ENCODE data around the gene PARP6.

Gene PARP6

GRCh38 chr15:72302955-72303354 lies 30.6 kb upstream of the PARP6 start:
- no peak for DNase-seq (ENCODE audit: low read depth, low spot score)
- no peak for TF ChIP-seq CTCF (IDR thresholded peaks at IDR 0.05; ENCODE audit: insufficient read depth, low read length, missing control alignments)
- H3K4me3 ChIP-seq (ENCODE audit: low read depth, low read length), result no peak overlapping the region
- CTCF ChIA-PET, result interaction anchor here (4.4 kb wide), 1 partner anchor 10 kb away, joined by 34 read pairs; no protein-coding TSS in a partner anchor
- POLR2A ChIA-PET, result no interaction called here

- DNase-seq (ENCODE audit: low read depth, low spot score), result no peak
- POLR2A ChIA-PET, result no interaction called here
- no peak overlapping the region for H3K4me3 ChIP-seq (ENCODE audit: low read depth, low read length)
- TF ChIP-seq CTCF (IDR thresholded peaks at IDR 0.05; ENCODE audit: insufficient read depth, low read length, missing control alignments), result no peak
- CTCF ChIA-PET, result interaction anchor here (2.5 kb wide), 1 partner anchor 24 kb away, joined by 10 read pairs; no protein-coding TSS in a partner anchor
Measured at GRCh38 chr15:72289597-72290325, 17.4 kb upstream of the PARP6 start.

GRCh38 chr15:72288796-72289596 lies 16.6 kb upstream of the PARP6 start:
- ChIA-PET CTCF (interaction anchor here (1.1 to 2.5 kb wide), 2 partner anchors 16 to 25 kb away, joined by 3 to 10 read pairs; no protein-coding TSS in a partner anchor), POLR2A (no interaction called here)
- no peak overlapping the region for H3K4me3 ChIP-seq (ENCODE audit: low read depth, low read length)
- TF ChIP-seq CTCF (IDR thresholded peaks at IDR 0.05; ENCODE audit: insufficient read depth, low read length, missing control alignments), result no peak
- no peak for DNase-seq (ENCODE audit: low read depth, low spot score)

- no peak for DNase-seq (ENCODE audit: low read depth, low spot score)
- ChIA-PET POLR2A (no interaction called here), CTCF (interaction anchor here (0.8 to 3.6 kb wide), 6 partner anchors 7 to 86 kb away, joined by 3 to 28 read pairs (median 8); no protein-coding TSS in a partner anchor)
- H3K4me3 ChIP-seq (ENCODE audit: low read depth, low read length), result no peak overlapping the region
- TF ChIP-seq CTCF (IDR thresholded peaks at IDR 0.05; ENCODE audit: insufficient read depth, low read length, missing control alignments), result peak; percentile 46
Measured at GRCh38 chr15:72285927-72286516, 13.7 kb upstream of the PARP6 start.

GRCh38 chr15:72285402-72285801 lies 13.0 kb upstream of the PARP6 start:
- H3K4me3 ChIP-seq (ENCODE audit: low read depth, low read length), result no peak overlapping the region
- no peak for TF ChIP-seq CTCF (IDR thresholded peaks at IDR 0.05; ENCODE audit: insufficient read depth, low read length, missing control alignments)
- ChIA-PET CTCF (interaction anchor here (1.3 to 3.6 kb wide), 4 partner anchors 8 to 85 kb away, joined by 3 to 28 read pairs (median 12); no protein-coding TSS in a partner anchor), POLR2A (no interaction called here)
- no peak for DNase-seq (ENCODE audit: low read depth, low spot score)
